GM12878 (cell line): Measurements from ENCODE around the gene ZNF827. TPM values are rescaled to one million over a fixed set of nuclear protein-coding genes. Genes with fewer than 3 reads are reported as not detected.

Experiments used
- CBFB ChIP-seq: IDR thresholded peaks from 2 replicates; pipeline ENCODE4 v1.6.1; 2016; ENCODE audit warnings: antibody characterized with exemption, low read depth
- CEBPB ChIP-seq, 2 experiments: fragments of 150-350 bp in 1 of 2; IDR thresholded peaks; 2 replicates each; pipeline ENCODE4 v1.6.1; 2012 to 2014; ENCODE audit warnings: low read depth in 2 of 2, low read length in 2 of 2, borderline replicate concordance in 1 of 2, inconsistent platforms in 1 of 2
- CHD4 ChIP-seq: fragments of 200-600 bp; sonication (generic); IDR thresholded peaks from 2 replicates; pipeline ENCODE4 v1.6.1; 2016; ENCODE audit warnings: mild to moderate bottlenecking
- CREB1 ChIP-seq: IDR thresholded peaks from 2 replicates; pipeline ENCODE4 v1.6.1; 2012; ENCODE audit warnings: low read depth, mild to moderate bottlenecking, inconsistent platforms
- EP300 ChIP-seq, 2 experiments: fragments of 150-350 bp in 1 of 2; IDR thresholded peaks; 2 replicates each; pipeline ENCODE4 v1.6.1; 2011 to 2012; ENCODE audit warnings: low read depth in 2 of 2, low read length in 2 of 2, borderline replicate concordance in 1 of 2, improper control_type of control experiment in 1 of 2, inconsistent platforms in 1 of 2; ENCODE audit not compliant: control insufficient read depth in 1 of 2
- ETV6 ChIP-seq, 2 experiments: fragments of 450-650 bp in 1 of 2; IDR thresholded peaks in 1 of 2; conservative IDR thresholded peaks in 1 of 2; 2 replicates each; pipeline ENCODE4 v1.6.1; 2014; ENCODE audit warnings: antibody characterized with exemption in 1 of 2, borderline replicate concordance in 1 of 2, low read depth in 1 of 2, mild to moderate bottlenecking in 1 of 2, moderate library complexity in 1 of 2
- FOXM1 ChIP-seq: IDR thresholded peaks from 2 replicates; pipeline ENCODE4 v1.6.1; 2012; ENCODE audit warnings: low read depth, mild to moderate bottlenecking, inconsistent platforms, low read length, moderate library complexity
- NBN ChIP-seq: fragments of 450-650 bp; IDR thresholded peaks from 2 replicates; pipeline ENCODE4 v1.6.1; 2016
- NFIC ChIP-seq: IDR thresholded peaks from 2 replicates; pipeline ENCODE4 v1.6.1; 2012; ENCODE audit warnings: low read depth, mild to moderate bottlenecking, inconsistent platforms, low read length, moderate library complexity
- SPI1 ChIP-seq: IDR thresholded peaks from 2 replicates; pipeline ENCODE4 v1.6.1; 2011; ENCODE audit warnings: low read depth, mild to moderate bottlenecking, low read length, moderate library complexity, borderline replicate concordance; ENCODE audit not compliant: insufficient read depth
- SREBF1 ChIP-seq: IDR thresholded peaks from 2 replicates; pipeline ENCODE4 v1.6.1; 2012; ENCODE audit warnings: mild to moderate bottlenecking, low read length
- TCF3 ChIP-seq: IDR thresholded peaks from 2 replicates; pipeline ENCODE4 v1.6.1; 2012; ENCODE audit warnings: low read depth, mild to moderate bottlenecking, low read length, borderline replicate concordance; ENCODE audit not compliant: insufficient read depth
- polyA plus RNA-seq, 11 experiments: library from polyadenylated mRNA; depleted of rRNA in 4 of 11; unstranded in 6 of 11; stranded (reverse) in 5 of 11; fragments of >200 nt; fragmentation: Nextera tagmentation in 4 of 11; fragmentation: Illumina TruSeq in 1 of 11; extraction: Ambion mirVana in 4 of 11; extraction: Trizol in 1 of 11; gene quantifications; 1 replicate in 1 of 11; 2 replicates in 10 of 11; pipeline versions ENCODE4 v1.2.1 to v1.2.3, GENCODE V29; 2011 to 2016; ENCODE audit warnings: inconsistent platforms in 2 of 11, missing spikeins in 2 of 11, low read depth in 1 of 11
- total RNA-seq, 4 experiments: library from RNA; depleted of rRNA in 3 of 4; stranded (reverse); fragments of >200 nt in 3 of 4; fragmentation: Illumina TruSeq in 1 of 4; extraction: Trizol in 1 of 4; gene quantifications; 2 replicates each; pipeline versions ENCODE4 v1.2.1 to v1.2.3, GENCODE V29; 2013 to 2021
- TF ChIP-seq, protein P1 (sequence below): fragments of 450-650 bp; IDR thresholded peaks from 2 replicates; pipeline ENCODE4 v1.6.1; 2017; ENCODE audit warnings: mild to moderate bottlenecking, moderate library complexity
- TF ChIP-seq, protein P2 (sequence below): IDR thresholded peaks from 2 replicates; pipeline ENCODE4 v1.6.1; 2011; ENCODE audit warnings: borderline replicate concordance, low read depth, mild to moderate bottlenecking, moderate library complexity, low read length; ENCODE audit not compliant: insufficient read depth, poor library complexity, severe bottlenecking
- TF ChIP-seq, protein P3 (sequence below): fragments of 450-650 bp; IDR thresholded peaks from 2 replicates; pipeline ENCODE4 v1.6.1; 2017; ENCODE audit warnings: mild to moderate bottlenecking
- TF ChIP-seq, protein P4 (sequence below): fragments of 450-650 bp; formaldehyde crosslinking; IDR thresholded peaks from 2 replicates; pipeline ENCODE4 v1.4.0; 2020; ENCODE audit warnings: mild to moderate bottlenecking, moderate library complexity

The ZNF827 gene
- total and polyA plus RNA-seq, 10 of the 15 experiments (the other 5 are each of a cell fraction or from before 2014, with no cell fraction given), result 3.8 to 31.5 (median 13.6) TPM

DNA sequence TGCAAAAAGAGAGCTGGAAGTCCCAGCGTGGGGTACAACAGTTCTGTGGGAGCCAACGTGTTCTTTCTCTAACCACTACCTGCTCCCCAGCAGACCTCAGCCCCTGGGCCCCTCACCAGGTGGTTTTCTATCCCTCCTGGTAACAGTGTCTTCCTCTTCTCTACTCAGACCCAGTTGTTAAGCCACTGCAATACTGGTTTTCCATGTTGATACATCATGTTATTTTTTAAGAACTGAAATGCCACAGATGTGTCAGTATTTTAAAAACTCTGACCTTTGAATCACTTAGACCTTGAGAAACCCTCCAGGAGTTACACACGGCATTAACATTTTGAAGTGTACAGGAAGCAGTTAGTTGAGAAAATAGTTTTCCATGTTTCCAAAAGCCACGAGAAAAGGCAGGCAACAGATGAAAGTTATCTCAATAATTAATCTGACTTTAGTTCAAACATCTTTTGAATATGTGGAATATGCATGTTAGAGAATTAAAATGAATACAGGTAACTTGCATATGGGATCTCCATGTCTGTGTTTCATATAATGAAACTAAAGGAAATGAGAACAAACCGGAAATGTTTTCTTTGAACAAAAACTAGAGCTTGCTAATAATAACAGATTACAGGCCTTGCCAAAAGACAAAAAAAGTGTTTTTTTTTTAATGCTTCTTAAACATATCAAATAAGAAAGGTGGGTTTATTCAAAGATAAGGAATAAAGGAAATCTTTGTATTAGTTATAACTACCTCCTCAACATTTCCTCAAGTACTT, 108.8 kb downstream of the ZNF827 start (continued):
- TF ChIP-seq FOXM1 (peak; percentile 93), CREB1 (0 out of 2 replicates have a peak, but pooled peaks have one; percentile 9), CEBPB (IDR thresholded peaks at IDR 0.05; ENCODE audit: borderline replicate concordance in 1 of 2, low read depth in 2 of 2, low read length in 2 of 2) (peak in 1 of 2 experiments; percentile 84; a peak in 2 of 4 replicates), NFIC (peak; percentile 93), EP300 (IDR thresholded peaks at IDR 0.05; ENCODE audit: borderline replicate concordance in 1 of 2, control insufficient read depth in 1 of 2, low read depth in 2 of 2, low read length in 2 of 2) (peak in 1 of 2 experiments; percentile 70; a peak in 1 of 4 replicates), CBFB (no peak; the same call in 1 of the 2 replicates), CHD4 (no peak), TCF3 (peak; percentile 76; the same call in 1 of the 2 replicates), ETV6 (conservative IDR thresholded peaks at IDR 0.05 in 1 of 2, IDR thresholded peaks at IDR 0.05 in 1 of 2; ENCODE audit: borderline replicate concordance in 1 of 2, low read depth in 1 of 2) (peak in 1 of 2 experiments; percentile 41; a peak in 1 of 4 replicates), SREBF1 (no peak), NBN (no peak), SPI1 (peak; percentile 45; the same call in 1 of the 2 replicates)
- TF ChIP-seq, protein P1, sequence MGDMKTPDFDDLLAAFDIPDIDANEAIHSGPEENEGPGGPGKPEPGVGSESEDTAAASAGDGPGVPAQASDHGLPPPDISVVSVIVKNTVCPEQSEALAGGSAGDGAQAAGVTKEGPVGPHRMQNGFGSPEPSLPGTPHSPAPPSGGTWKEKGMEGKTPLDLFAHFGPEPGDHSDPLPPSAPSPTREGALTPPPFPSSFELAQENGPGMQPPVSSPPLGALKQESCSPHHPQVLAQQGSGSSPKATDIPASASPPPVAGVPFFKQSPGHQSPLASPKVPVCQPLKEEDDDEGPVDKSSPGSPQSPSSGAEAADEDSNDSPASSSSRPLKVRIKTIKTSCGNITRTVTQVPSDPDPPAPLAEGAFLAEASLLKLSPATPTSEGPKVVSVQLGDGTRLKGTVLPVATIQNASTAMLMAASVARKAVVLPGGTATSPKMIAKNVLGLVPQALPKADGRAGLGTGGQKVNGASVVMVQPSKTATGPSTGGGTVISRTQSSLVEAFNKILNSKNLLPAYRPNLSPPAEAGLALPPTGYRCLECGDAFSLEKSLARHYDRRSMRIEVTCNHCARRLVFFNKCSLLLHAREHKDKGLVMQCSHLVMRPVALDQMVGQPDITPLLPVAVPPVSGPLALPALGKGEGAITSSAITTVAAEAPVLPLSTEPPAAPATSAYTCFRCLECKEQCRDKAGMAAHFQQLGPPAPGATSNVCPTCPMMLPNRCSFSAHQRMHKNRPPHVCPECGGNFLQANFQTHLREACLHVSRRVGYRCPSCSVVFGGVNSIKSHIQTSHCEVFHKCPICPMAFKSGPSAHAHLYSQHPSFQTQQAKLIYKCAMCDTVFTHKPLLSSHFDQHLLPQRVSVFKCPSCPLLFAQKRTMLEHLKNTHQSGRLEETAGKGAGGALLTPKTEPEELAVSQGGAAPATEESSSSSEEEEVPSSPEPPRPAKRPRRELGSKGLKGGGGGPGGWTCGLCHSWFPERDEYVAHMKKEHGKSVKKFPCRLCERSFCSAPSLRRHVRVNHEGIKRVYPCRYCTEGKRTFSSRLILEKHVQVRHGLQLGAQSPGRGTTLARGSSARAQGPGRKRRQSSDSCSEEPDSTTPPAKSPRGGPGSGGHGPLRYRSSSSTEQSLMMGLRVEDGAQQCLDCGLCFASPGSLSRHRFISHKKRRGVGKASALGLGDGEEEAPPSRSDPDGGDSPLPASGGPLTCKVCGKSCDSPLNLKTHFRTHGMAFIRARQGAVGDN, result no peak
- TF ChIP-seq, protein P2, sequence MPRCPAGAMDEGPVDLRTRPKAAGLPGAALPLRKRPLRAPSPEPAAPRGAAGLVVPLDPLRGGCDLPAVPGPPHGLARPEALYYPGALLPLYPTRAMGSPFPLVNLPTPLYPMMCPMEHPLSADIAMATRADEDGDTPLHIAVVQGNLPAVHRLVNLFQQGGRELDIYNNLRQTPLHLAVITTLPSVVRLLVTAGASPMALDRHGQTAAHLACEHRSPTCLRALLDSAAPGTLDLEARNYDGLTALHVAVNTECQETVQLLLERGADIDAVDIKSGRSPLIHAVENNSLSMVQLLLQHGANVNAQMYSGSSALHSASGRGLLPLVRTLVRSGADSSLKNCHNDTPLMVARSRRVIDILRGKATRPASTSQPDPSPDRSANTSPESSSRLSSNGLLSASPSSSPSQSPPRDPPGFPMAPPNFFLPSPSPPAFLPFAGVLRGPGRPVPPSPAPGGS, result peak; percentile 86
- TF ChIP-seq, protein P3, sequence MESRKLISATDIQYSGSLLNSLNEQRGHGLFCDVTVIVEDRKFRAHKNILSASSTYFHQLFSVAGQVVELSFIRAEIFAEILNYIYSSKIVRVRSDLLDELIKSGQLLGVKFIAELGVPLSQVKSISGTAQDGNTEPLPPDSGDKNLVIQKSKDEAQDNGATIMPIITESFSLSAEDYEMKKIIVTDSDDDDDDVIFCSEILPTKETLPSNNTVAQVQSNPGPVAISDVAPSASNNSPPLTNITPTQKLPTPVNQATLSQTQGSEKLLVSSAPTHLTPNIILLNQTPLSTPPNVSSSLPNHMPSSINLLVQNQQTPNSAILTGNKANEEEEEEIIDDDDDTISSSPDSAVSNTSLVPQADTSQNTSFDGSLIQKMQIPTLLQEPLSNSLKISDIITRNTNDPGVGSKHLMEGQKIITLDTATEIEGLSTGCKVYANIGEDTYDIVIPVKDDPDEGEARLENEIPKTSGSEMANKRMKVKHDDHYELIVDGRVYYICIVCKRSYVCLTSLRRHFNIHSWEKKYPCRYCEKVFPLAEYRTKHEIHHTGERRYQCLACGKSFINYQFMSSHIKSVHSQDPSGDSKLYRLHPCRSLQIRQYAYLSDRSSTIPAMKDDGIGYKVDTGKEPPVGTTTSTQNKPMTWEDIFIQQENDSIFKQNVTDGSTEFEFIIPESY, result no peak
- TF ChIP-seq, protein P4, sequence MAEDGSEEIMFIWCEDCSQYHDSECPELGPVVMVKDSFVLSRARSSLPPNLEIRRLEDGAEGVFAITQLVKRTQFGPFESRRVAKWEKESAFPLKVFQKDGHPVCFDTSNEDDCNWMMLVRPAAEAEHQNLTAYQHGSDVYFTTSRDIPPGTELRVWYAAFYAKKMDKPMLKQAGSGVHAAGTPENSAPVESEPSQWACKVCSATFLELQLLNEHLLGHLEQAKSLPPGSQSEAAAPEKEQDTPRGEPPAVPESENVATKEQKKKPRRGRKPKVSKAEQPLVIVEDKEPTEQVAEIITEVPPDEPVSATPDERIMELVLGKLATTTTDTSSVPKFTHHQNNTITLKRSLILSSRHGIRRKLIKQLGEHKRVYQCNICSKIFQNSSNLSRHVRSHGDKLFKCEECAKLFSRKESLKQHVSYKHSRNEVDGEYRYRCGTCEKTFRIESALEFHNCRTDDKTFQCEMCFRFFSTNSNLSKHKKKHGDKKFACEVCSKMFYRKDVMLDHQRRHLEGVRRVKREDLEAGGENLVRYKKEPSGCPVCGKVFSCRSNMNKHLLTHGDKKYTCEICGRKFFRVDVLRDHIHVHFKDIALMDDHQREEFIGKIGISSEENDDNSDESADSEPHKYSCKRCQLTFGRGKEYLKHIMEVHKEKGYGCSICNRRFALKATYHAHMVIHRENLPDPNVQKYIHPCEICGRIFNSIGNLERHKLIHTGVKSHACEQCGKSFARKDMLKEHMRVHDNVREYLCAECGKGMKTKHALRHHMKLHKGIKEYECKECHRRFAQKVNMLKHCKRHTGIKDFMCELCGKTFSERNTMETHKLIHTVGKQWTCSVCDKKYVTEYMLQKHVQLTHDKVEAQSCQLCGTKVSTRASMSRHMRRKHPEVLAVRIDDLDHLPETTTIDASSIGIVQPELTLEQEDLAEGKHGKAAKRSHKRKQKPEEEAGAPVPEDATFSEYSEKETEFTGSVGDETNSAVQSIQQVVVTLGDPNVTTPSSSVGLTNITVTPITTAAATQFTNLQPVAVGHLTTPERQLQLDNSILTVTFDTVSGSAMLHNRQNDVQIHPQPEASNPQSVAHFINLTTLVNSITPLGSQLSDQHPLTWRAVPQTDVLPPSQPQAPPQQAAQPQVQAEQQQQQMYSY (CRISPR knock-in tag), result no peak
- TF ChIP-seq, all 136 proteins: peak for 39
